CD1c-positive myeloid dendritic cell (primary cell): Measurements from ENCODE around the gene HDAC5.
"Not testable (repeated sequence)": the region's sequence is repeated elsewhere in the genome, so short reads cannot be mapped to it uniquely, and the experiment has no call there.

Experiments
- DNase-seq: peaks from one replicate; pipeline ENCODE4 v3.0.0-alpha.2; 2016; ENCODE audit errors: extremely low spot score

Gene HDAC5

GRCh38 chr17:44067545-44067940 is 55.9 kb downstream of the HDAC5 start:
- DNase-seq: peak; percentile 52

GRCh38 chr17:44066204-44066930 is 57.1 kb downstream of the HDAC5 start, which contains the start of gene LSM12:
Gene LSM12 (minus strand): TSS chr17:44066671. CDS start chr17:44066587, 84 bp downstream.
- peak; percentile 97 for DNase-seq

- DNase-seq: no peak
These were observed 57.7 kb downstream of the HDAC5 start for GRCh38 chr17:44065668-44066203.

GRCh38 chr17:44063704-44064639 is 59.5 kb downstream of the HDAC5 start:
- no peak for DNase-seq

GRCh38 chr17:44062871-44063270 is 60.6 kb downstream of the HDAC5 start:
- DNase-seq: no peak

GRCh38 chr17:44061446-44061845 is 62.0 kb downstream of the HDAC5 start:
- DNase-seq: no peak

- no peak for DNase-seq
These were observed 64.1 kb downstream of the HDAC5 start for GRCh38 chr17:44059101-44059892.

GRCh38 chr17:44053125-44053872 is 70.1 kb downstream of the HDAC5 start:
- DNase-seq: no peak

GRCh38 chr17:44049294-44050060 is 74.0 kb downstream of the HDAC5 start:
- no peak for DNase-seq

GRCh38 chr17:44046893-44047292 is 76.5 kb downstream of the HDAC5 start:
- peak; percentile 43 for DNase-seq

GRCh38 chr17:44045486-44045885 is 78.0 kb downstream of the HDAC5 start:
- DNase-seq: no peak

GRCh38 chr17:44044071-44044470 is 79.4 kb downstream of the HDAC5 start:
- DNase-seq: peak; percentile 56

- peak; percentile 71 for DNase-seq
These were observed 80.2 kb downstream of the HDAC5 start for GRCh38 chr17:44043272-44043696.

- DNase-seq: no peak
These were observed 83.4 kb downstream of the HDAC5 start for GRCh38 chr17:44039829-44040635.

- no peak for DNase-seq
These were observed 84.8 kb downstream of the HDAC5 start for GRCh38 chr17:44038604-44039011.

- DNase-seq: no peak
These were observed 86.0 kb downstream of the HDAC5 start for GRCh38 chr17:44037471-44037870.

GRCh38 chr17:44034688-44035087 is 88.8 kb downstream of the HDAC5 start:
- not testable (repeated sequence) for DNase-seq

GRCh38 chr17:44033861-44034408 is 89.5 kb downstream of the HDAC5 start:
- DNase-seq: peak; percentile 26

- DNase-seq: no peak
These were observed 93.0 kb downstream of the HDAC5 start for GRCh38 chr17:44030482-44030881.
